ENCODE measurements around the gene KRTAP19-8. TPM values are rescaled to one million over a fixed set of nuclear protein-coding genes. Genes with fewer than 3 reads are reported as not detected.

KRTAP19-8 gene
- total RNA-seq, 1 donor from 2014 or later, result not detected

DNA sequence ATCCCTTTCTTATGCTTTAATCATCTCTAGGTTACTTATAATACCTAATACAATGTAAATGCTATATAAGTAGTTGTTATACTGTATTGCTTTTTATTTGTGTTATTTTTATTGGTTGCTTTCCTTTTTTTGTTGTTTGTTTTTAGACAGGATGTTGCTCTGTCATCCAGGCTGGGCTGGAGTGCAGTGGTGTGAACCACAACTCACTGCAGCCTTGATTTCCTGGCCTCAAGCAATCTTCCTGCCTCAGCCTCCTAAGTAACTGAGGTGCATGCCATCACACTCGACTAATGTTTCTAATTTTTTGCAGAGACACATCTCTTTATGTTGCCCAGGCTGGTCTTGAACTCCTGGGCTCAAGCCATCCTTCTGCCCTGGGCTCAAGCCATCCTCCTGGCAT, 26.9 kb downstream of the KRTAP19-8 start:
- FAIRE-seq, result no peak
- no peaks in the 10 kb centered on the region for H3K27me3 ChIP-seq (ENCODE audit: control insufficient read depth, insufficient read depth, low read length)

GRCh38 chr21:31008355-31008754, 29.9 kb downstream of the KRTAP19-8 start:
- TF ChIP-seq CTCF (IDR thresholded peaks at IDR 0.05; ENCODE audit: insufficient read depth, low read length, severe bottlenecking), result no peak
- H3K4me3 ChIP-seq (ENCODE audit: low read depth, low read length), result no peak overlapping the region
- FAIRE-seq, result no peak
- no peaks in the 10 kb centered on the region for H3K27me3 ChIP-seq (ENCODE audit: control insufficient read depth, insufficient read depth, low read length)
- H3K36me3 ChIP-seq (ENCODE audit: control insufficient read depth, insufficient read depth, low read length), result no peaks in the 10 kb centered on the region
- peak; percentile 42 for DNase-seq (ENCODE audit: low read depth)

More for the DNA sequence above, 26.9 kb downstream of the KRTAP19-8 start:
- no peak for TF ChIP-seq CTCF (IDR thresholded peaks at IDR 0.05; ENCODE audit: insufficient read depth, low read length, severe bottlenecking)
- no peak overlapping the region for H3K4me3 ChIP-seq (ENCODE audit: low read depth, low read length)
- no peaks in the 10 kb centered on the region for H3K36me3 ChIP-seq (ENCODE audit: control insufficient read depth, insufficient read depth, low read length)
- DNase-seq (ENCODE audit: low read depth), result no peak

- FAIRE-seq, result no peak
- Histone ChIP-seq H3K4me3 (ENCODE audit: low read depth, low read length) (no peak overlapping the region), H3K36me3 (ENCODE audit: control insufficient read depth, insufficient read depth, low read length) (no peaks in the 10 kb centered on the region), H3K27me3 (ENCODE audit: control insufficient read depth, insufficient read depth, low read length) (no peaks in the 10 kb centered on the region)
- no peak for TF ChIP-seq CTCF (IDR thresholded peaks at IDR 0.05; ENCODE audit: insufficient read depth, low read length, severe bottlenecking)
- DNase-seq (ENCODE audit: low read depth), result no peak
These were observed 33.3 kb downstream of the KRTAP19-8 start for GRCh38 chr21:31005019-31005418.

GRCh38 chr21:31003471-31003870, 34.8 kb downstream of the KRTAP19-8 start:
- no peak for FAIRE-seq
- no peaks in the 10 kb centered on the region for H3K36me3 ChIP-seq (ENCODE audit: control insufficient read depth, insufficient read depth, low read length)
- no peak overlapping the region for H3K4me3 ChIP-seq (ENCODE audit: low read depth, low read length)
- DNase-seq (ENCODE audit: low read depth), result no peak
- no peaks in the 10 kb centered on the region for H3K27me3 ChIP-seq (ENCODE audit: control insufficient read depth, insufficient read depth, low read length)
- TF ChIP-seq CTCF (IDR thresholded peaks at IDR 0.05; ENCODE audit: insufficient read depth, low read length, severe bottlenecking), result no peak

DNA sequence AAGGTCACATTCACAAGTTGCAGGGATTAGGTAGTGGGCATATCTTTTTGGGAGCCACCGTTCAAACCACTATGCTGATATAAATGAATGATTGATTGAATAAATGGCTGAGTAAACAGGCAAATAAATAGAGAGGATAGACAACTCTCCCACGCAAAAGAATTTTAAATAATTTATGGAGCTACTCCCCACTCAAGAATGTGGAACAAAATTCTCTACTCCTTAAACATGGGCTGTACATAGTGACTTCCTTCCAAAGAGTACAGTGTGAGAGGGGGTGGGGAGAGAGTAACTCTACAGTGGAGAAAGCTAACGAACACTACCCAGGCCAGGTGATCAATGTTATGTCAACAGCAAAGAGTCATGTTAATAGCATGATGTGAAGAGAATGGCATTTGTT, 40.7 kb downstream of the KRTAP19-8 start:
- Histone ChIP-seq H3K27me3 (ENCODE audit: control insufficient read depth, insufficient read depth, low read length) (no peaks in the 10 kb centered on the region), H3K36me3 (ENCODE audit: control insufficient read depth, insufficient read depth, low read length) (no peaks in the 10 kb centered on the region), H3K4me3 (ENCODE audit: low read depth, low read length) (no peak overlapping the region)
- TF ChIP-seq CTCF (IDR thresholded peaks at IDR 0.05; ENCODE audit: insufficient read depth, low read length, severe bottlenecking), result no peak
- FAIRE-seq (no peak), DNase-seq (ENCODE audit: low read depth) (no peak)

GRCh38 chr21:30996728-30997127, 41.5 kb downstream of the KRTAP19-8 start:
- FAIRE-seq, result no peak
- TF ChIP-seq CTCF (IDR thresholded peaks at IDR 0.05; ENCODE audit: insufficient read depth, low read length, severe bottlenecking), result no peak
- Histone ChIP-seq H3K36me3 (ENCODE audit: control insufficient read depth, insufficient read depth, low read length) (no peaks in the 10 kb centered on the region), H3K27me3 (ENCODE audit: control insufficient read depth, insufficient read depth, low read length) (no peaks in the 10 kb centered on the region), H3K4me3 (ENCODE audit: low read depth, low read length) (no peak overlapping the region)
- no peak for DNase-seq (ENCODE audit: low read depth)

All from bronchial epithelial cell (primary cell).